Activated naive CD4-positive, alpha-beta T cell treated with Interleukin-2 at 50 U/mL for 16 hours (primary cell): ENCODE results near the gene MYLK4.

Experiments used
- DNase-seq: peaks from one replicate; pipeline ENCODE4 v3.0.0-alpha.2; 2020

The MYLK4 gene

GRCh38 chr6:2624177-2624576, 126.5 kb downstream of the MYLK4 start:
- DNase-seq, result no peak

GRCh38 chr6:2623295-2623694, 127.4 kb downstream of the MYLK4 start:
- no peak for DNase-seq

GRCh38 chr6:2622671-2623070, 128.1 kb downstream of the MYLK4 start:
- DNase-seq, result no peak

- no peak for DNase-seq
Measured at GRCh38 chr6:2619651-2620050, 131.1 kb downstream of the MYLK4 start.

- DNase-seq, result no peak
Measured at GRCh38 chr6:2617729-2618128, 133.0 kb downstream of the MYLK4 start.

GRCh38 chr6:2616811-2617210, 133.9 kb downstream of the MYLK4 start:
- DNase-seq, result no peak

- DNase-seq, result no peak
Measured at GRCh38 chr6:2615251-2615650, 135.5 kb downstream of the MYLK4 start.

GRCh38 chr6:2614846-2615245, 135.9 kb downstream of the MYLK4 start:
- no peak for DNase-seq

GRCh38 chr6:2614155-2614554, 136.6 kb downstream of the MYLK4 start:
- no peak for DNase-seq
